K562 (cell line): ENCODE data around the gene SLC25A44. TPM values are rescaled to one million over a fixed set of nuclear protein-coding genes. Genes with fewer than 3 reads are reported as not detected.

Source experiments
- ATAC-seq: fragments of 200-7000 bp; cut with Tn5 transposase; 3 replicates; pipeline ENCODE4 v1.9.1; 2020; ENCODE audit warnings: moderate library complexity
- BruUV-seq: library from RNA; stranded (reverse); fragments of 400-500 nt; replicated peaks from 2 replicates; lab custom pipeline; 2021; lab: Mats Ljungman, UMichigan
- CTCF ChIA-PET: fragments of 300-600 bp; formaldehyde crosslinking; extraction: SDS; loops from one replicate; lab custom pipeline; 2021; ENCODE audit warnings: low intra/inter-chr PET ratio; lab: Yijun Ruan, JAX
- POLR2A ChIA-PET: fragments of 300-600, 350-650 bp; sonication (Branson Sonifier 250); formaldehyde crosslinking; extraction: SDS; loops from one replicate; lab custom pipeline; 2021; ENCODE audit warnings: antibody characterized with exemption, inconsistent platforms; lab: Yijun Ruan, JAX
- DNase-seq, 4 experiments: peaks; one replicate each; pipeline versions ENCODE4 v3.0.0 to v3.0.0-alpha.2; 2011 to 2018; ENCODE audit warnings: low spot score in 3 of 4, mixed read lengths in 3 of 4; ENCODE audit errors: extremely low read depth in 1 of 4
- FAIRE-seq: peaks from 2 replicates; lab custom pipeline; 2011; peaks lifted over from hg19 to GRCh38; lab: Jason Lieb, UNC
- H2AFZ ChIP-seq: 2 replicates; pipeline ENCODE4 v1.6.0; 2011; ENCODE audit warnings: low read depth, low read length, control low read depth, inconsistent platforms
- H3K27ac ChIP-seq: fragments of 200-600 bp; 3 replicates; pipeline ENCODE4 v1.8.0; 2011; ENCODE audit warnings: low read depth, mild to moderate bottlenecking, control low read depth, inconsistent platforms, low read length, moderate library complexity, mixed read lengths; ENCODE audit errors: extremely low read depth
- H3K27me3 ChIP-seq, 2 experiments: fragments of 300-600 bp in 1 of 2; 2 replicates in 1 of 2; 3 replicates in 1 of 2; pipeline versions ENCODE4 v1.6.0 to v1.8.0; 2011; ENCODE audit warnings: inconsistent platforms in 2 of 2, low read length in 2 of 2, mild to moderate bottlenecking in 1 of 2, mixed read lengths in 1 of 2, moderate library complexity in 1 of 2; ENCODE audit not compliant: control insufficient read depth in 2 of 2, insufficient read depth in 2 of 2
- H3K36me3 ChIP-seq: fragments of 300-600 bp; 3 replicates; pipeline ENCODE4 v1.8.0; 2011; ENCODE audit warnings: mild to moderate bottlenecking, low read length, inconsistent platforms; ENCODE audit not compliant: control insufficient read depth, insufficient read depth
- H3K4me1 ChIP-seq, 2 experiments: fragments of 200-600 bp in 1 of 2; replicated peaks in 1 of 2; 2 replicates in 1 of 2; 3 replicates in 1 of 2; pipeline versions ENCODE4 v1.5.1 to v1.8.0; 2011; ENCODE audit warnings: inconsistent platforms in 2 of 2, low read length in 2 of 2, mild to moderate bottlenecking in 1 of 2, mixed read lengths in 1 of 2, moderate library complexity in 1 of 2; ENCODE audit not compliant: control insufficient read depth in 2 of 2, insufficient read depth in 2 of 2
- H3K4me2 ChIP-seq: 2 replicates; pipeline ENCODE4 v1.6.1; 2011; ENCODE audit warnings: low read length, control low read depth, inconsistent platforms, mixed read lengths; ENCODE audit not compliant: insufficient read depth
- H3K4me3 ChIP-seq: fragments of 200-600 bp; sonication (generic), shearing (Covaris generic); 2 replicates; pipeline ENCODE4 v1.5.1; 2016; ENCODE audit warnings: control low read depth, inconsistent platforms
- H3K79me2 ChIP-seq: fragments of 200-600 bp; 3 replicates; pipeline ENCODE4 v1.8.0; 2011; ENCODE audit warnings: low read length, inconsistent platforms; ENCODE audit not compliant: control insufficient read depth, insufficient read depth
- H3K9ac ChIP-seq, 2 experiments: 2 replicates each; pipeline versions ENCODE4 v1.6.0 to v1.6.1; 2011; ENCODE audit warnings: low read depth in 2 of 2, low read length in 2 of 2, control low read depth in 1 of 2, inconsistent platforms in 1 of 2, mild to moderate bottlenecking in 1 of 2, mixed read lengths in 1 of 2; ENCODE audit not compliant: insufficient read depth in 1 of 2
- H3K9me1 ChIP-seq: one replicate; pipeline ENCODE4 v1.6.0; 2011; ENCODE audit warnings: inconsistent platforms, mild to moderate bottlenecking, low read length, moderate library complexity; ENCODE audit not compliant: control insufficient read depth, insufficient read depth
- H3K9me3 ChIP-seq: replicated peaks from 2 replicates; pipeline ENCODE4 v1.5.1; 2011; ENCODE audit warnings: low read depth, low read length, inconsistent platforms; ENCODE audit not compliant: control insufficient read depth, insufficient read depth
- H4K20me1 ChIP-seq: replicated peaks from 2 replicates; pipeline ENCODE4 v1.6.1; 2011; ENCODE audit warnings: low read length, inconsistent platforms, mixed read lengths; ENCODE audit not compliant: control insufficient read depth, insufficient read depth
- ATF7 ChIP-seq: fragments of 450-650 bp; IDR thresholded peaks from 2 replicates; pipeline ENCODE4 v1.7.1; 2014; ENCODE audit warnings: mild to moderate bottlenecking, moderate library complexity
- DMBX1 ChIP-seq: fragments of 250-450 bp; sonication (Bioruptor Pico); IDR thresholded peaks from 2 replicates; pipeline ENCODE4 v1.8.0; 2022; ENCODE audit warnings: inconsistent platforms, mild to moderate bottlenecking, moderate library complexity, borderline replicate concordance
- ELK1 ChIP-seq: sonication (generic); formaldehyde crosslinking; IDR thresholded peaks from 2 replicates; pipeline ENCODE4 v1.8.1; 2022; ENCODE audit warnings: missing genetic modification reagents
- KAT7 ChIP-seq: sonication (generic); formaldehyde crosslinking; IDR thresholded peaks from 2 replicates; pipeline ENCODE4 v1.8.0; 2022; ENCODE audit warnings: missing genetic modification reagents, mild to moderate bottlenecking, borderline replicate concordance
- LARP7 ChIP-seq: fragments of 450-650 bp; IDR thresholded peaks from 2 replicates; pipeline ENCODE4 v1.6.1; 2016
- MEIS2 ChIP-seq: fragments of 450-650 bp; IDR thresholded peaks from 2 replicates; pipeline ENCODE4 v1.6.1; 2014; ENCODE audit warnings: mild to moderate bottlenecking; ENCODE audit not compliant: partially characterized antibody
- NFE2L1 ChIP-seq: fragments of 450-650 bp; IDR thresholded peaks from 2 replicates; pipeline ENCODE4 v1.6.1; 2016; ENCODE audit warnings: missing genetic modification characterization, low read depth, mild to moderate bottlenecking, missing compliant biosample characterization, moderate library complexity, borderline replicate concordance
- PHF20 ChIP-seq: fragments of 450-650 bp; IDR thresholded peaks from 2 replicates; pipeline ENCODE4 v1.6.1; 2018; ENCODE audit not compliant: partially characterized antibody
- SIX5 ChIP-seq, 2 experiments: IDR thresholded peaks; 2 replicates each; pipeline ENCODE4 v1.6.1; 2011; ENCODE audit warnings: low read length in 2 of 2, borderline replicate concordance in 1 of 2, low read depth in 1 of 2, mild to moderate bottlenecking in 1 of 2, moderate library complexity in 1 of 2; ENCODE audit not compliant: insufficient read depth in 1 of 2
- SMARCB1 ChIP-seq: IDR thresholded peaks from 2 replicates; pipeline ENCODE4 v1.6.1; 2011; ENCODE audit warnings: improper control_type of control experiment, low read depth; ENCODE audit not compliant: insufficient read length
- SRSF1 ChIP-seq: fragments of 200-400 bp; formaldehyde crosslinking; IDR thresholded peaks from 2 replicates; pipeline ENCODE4 v1.6.1; 2017; ENCODE audit warnings: mild to moderate bottlenecking, low read depth, low read length, moderate library complexity
- U2AF1 ChIP-seq: fragments of 200-400 bp; formaldehyde crosslinking; optimal IDR thresholded peaks from 2 replicates; pipeline ENCODE3; 2017; ENCODE audit warnings: mild to moderate bottlenecking, low read depth, low read length, moderate library complexity
- ZBTB12 ChIP-seq: fragments of 250-450 bp; sonication (Bioruptor Pico); IDR thresholded peaks from 2 replicates; pipeline ENCODE4 v1.4.0; 2020
- ZBTB7A ChIP-seq: IDR thresholded peaks from 2 replicates; pipeline ENCODE4 v1.6.1; 2011; ENCODE audit warnings: low read depth, mild to moderate bottlenecking, low read length, moderate library complexity, borderline replicate concordance; ENCODE audit not compliant: control insufficient read depth
- ZFP1 ChIP-seq: fragments of 450-650 bp; formaldehyde crosslinking; IDR thresholded peaks from 2 replicates; pipeline ENCODE4 v1.4.0; 2020; ENCODE audit warnings: mild to moderate bottlenecking, mixed read lengths
- ZNF583 ChIP-seq: fragments of 250-450 bp; sonication (Bioruptor Pico); IDR thresholded peaks from 2 replicates; pipeline ENCODE4 v1.4.0; 2020
- ZNF655 ChIP-seq: fragments of 250-450 bp; sonication (Bioruptor Pico); IDR thresholded peaks from 2 replicates; pipeline ENCODE4 v1.5.0; 2021
- ZNF830 ChIP-seq: fragments of 250-450 bp; sonication (Bioruptor Pico); IDR thresholded peaks from 2 replicates; pipeline ENCODE4 v1.5.0; 2021; ENCODE audit warnings: mild to moderate bottlenecking
- WGBS: fragments of 100-300 bp; shearing (Covaris generic); methylation state at CpG from one replicate; pipeline ENCODE4 v1.1.6; 2016; ENCODE audit warnings: low coverage, mixed read lengths; ENCODE audit not compliant: insufficient coverage; ENCODE audit errors: missing lambda C conversion rate; 5-methylcytosine and 5-hydroxymethylcytosine counted together
- in situ Hi-C: fragments of 300-500 bp; cut with MboI; formaldehyde crosslinking; loops from 4 replicates; pipeline ENCODE4 v1.15.0; 2018; ENCODE audit warnings: inconsistent platforms, mixed read lengths
- intact Hi-C: fragments of 100-400 bp; cut with micrococcal nuclease; formaldehyde crosslinking; loops from 2 replicates; pipeline ENCODE4 v1.14.2; 2022
- polyA plus RNA-seq, 8 experiments: library from polyadenylated mRNA; depleted of rRNA in 4 of 8; stranded (reverse) in 5 of 8; unstranded in 3 of 8; fragments of >200 nt; fragmentation: Nextera tagmentation in 2 of 8; fragmentation: Illumina TruSeq in 1 of 8; extraction: Ambion mirVana in 2 of 8; extraction: Trizol in 1 of 8; gene quantifications; 2 replicates each; pipeline versions ENCODE4 v1.2.1 to v1.2.3, GENCODE V29; 2011 to 2014; ENCODE audit warnings: inconsistent platforms in 1 of 8, missing spikeins in 1 of 8
- total RNA-seq, 7 experiments: library from RNA; depleted of rRNA in 6 of 7; stranded (reverse); fragments of >200 nt in 6 of 7; fragmentation: Illumina TruSeq in 2 of 7; extraction: Trizol in 2 of 7; gene quantifications; 2 replicates each; pipeline versions ENCODE4 v1.2.1 to v1.2.3, GENCODE V29; 2011 to 2021; ENCODE audit warnings: low replicate concordance in 1 of 7

SLC25A44 gene
- total and polyA plus RNA-seq, 9 of the 15 experiments (the other 6 are each of a cell fraction or from before 2014, with no cell fraction given) = 4.4 to 22.8 (median 12.5) TPM

GRCh38 chr1:156176610-156177210, 17.2 kb upstream of the SLC25A44 start:
- Histone ChIP-seq H4K20me1 (no peaks in the 10 kb centered on the region), H3K4me2 (no peak overlapping the region), H3K27me3 (no peaks in the 10 kb centered on the region), H3K4me1 (peaks cover 17 to 36% of the 10 kb centered on the region in 2 experiments; a peak in 4 of 5 replicates), H3K79me2 (no peaks in the 10 kb centered on the region), H3K9me1 (no peaks in the 10 kb centered on the region), H2AFZ (no peak overlapping the region), H3K4me3 (no peak overlapping the region), H3K9ac (peak overlapping the region in 1 of 2 experiments; percentile 69; a peak in 2 of 4 replicates), H3K27ac (no peak overlapping the region), H3K9me3 (no peaks in the 10 kb centered on the region), H3K36me3 (no peaks in the 10 kb centered on the region)
- TF ChIP-seq DMBX1 (CRISPR knock-in tag) = no peak
- TF ChIP-seq ZNF830 (CRISPR knock-in tag) = no peak
- no peak for TF ChIP-seq MEIS2
- no peak for TF ChIP-seq LARP7
- TF ChIP-seq ELK1 (CRISPR knock-in tag) = no peak
- TF ChIP-seq KAT7 (CRISPR knock-in tag) = no peak
- no peak for TF ChIP-seq ZBTB12
- TF ChIP-seq U2AF1 = no peak
- TF ChIP-seq SIX5 (IDR thresholded peaks at IDR 0.05; ENCODE audit: borderline replicate concordance in 1 of 2, insufficient read depth in 1 of 2, low read depth in 1 of 2, low read length in 2 of 2) = no peak
- TF ChIP-seq ZNF655 = no peak
- TF ChIP-seq SMARCB1 = no peak
- no peak for TF ChIP-seq PHF20
- TF ChIP-seq ZBTB7A = no peak
- TF ChIP-seq SRSF1 = no peak
- no peak for TF ChIP-seq NFE2L1 (tag)
- TF ChIP-seq ZNF583 = no peak
- no peak for TF ChIP-seq ATF7
- TF ChIP-seq ZFP1 (CRISPR knock-in tag) = no peak
- CTCF ChIA-PET = no interaction called here
- POLR2A ChIA-PET = interaction anchor here (0.6 to 2.0 kb wide), 6 partner anchors 9 to 101 kb away, joined by 3 to 5 read pairs (median 4); partner anchors contain the start of gene PMF1
- ATAC-seq (no peak), DNase-seq (no peak), FAIRE-seq (no peak)
- intact Hi-C loops = no loop called here
- 61% methylated on average over 11 of the region's 12 CpGs for WGBS
- in situ Hi-C loops = no loop called here
- no TSS peak for BruUV-seq
